ENCODE results near the gene PGM5. TPM values are rescaled to one million over a fixed set of nuclear protein-coding genes. Genes with fewer than 3 reads are reported as not detected.

The PGM5 gene
- total and polyA plus RNA-seq, 2 donors from 2014 or later: 16.3 to 53.1 TPM

GRCh38 chr9:68567565-68567964 is 211.2 kb downstream of the PGM5 start:
- H3K9ac ChIP-seq (ENCODE audit: low read length in 3 of 3): no peak overlapping the region
- H3K27me3 ChIP-seq (ENCODE audit: control insufficient read depth, insufficient read depth, low read length): no peaks in the 10 kb centered on the region
- no peaks in the 10 kb centered on the region for H3K9me3 ChIP-seq (ENCODE audit: control insufficient read depth in 2 of 3, insufficient read depth in 1 of 3, low read length in 3 of 3)
- no peak overlapping the region for H3K4me3 ChIP-seq (ENCODE audit: low read length in 3 of 3)
- peak in 2 of 5 donors; percentile 36 to 86 for DNase-seq
- intact Hi-C loops (cut with DNase I): no loop called here
- no peak for FAIRE-seq
- no peak for TF ChIP-seq CTCF (IDR thresholded peaks at IDR 0.05; ENCODE audit: borderline replicate concordance, extremely low read depth, insufficient read depth)
- no peaks in the 10 kb centered on the region for H3K36me3 ChIP-seq (ENCODE audit: control insufficient read depth in 2 of 3, insufficient read depth in 3 of 3, low read length in 3 of 3)
- H3K27ac ChIP-seq (ENCODE audit: low read depth in 2 of 2, low read length in 2 of 2): peak overlapping the region in 1 of 2 donors; percentile 37
- H3K4me1 ChIP-seq (ENCODE audit: control insufficient read depth in 2 of 3, insufficient read depth in 2 of 3, low read depth in 1 of 3, low read length in 3 of 3): peaks cover 0 to under 1% (median 0%) of the 10 kb centered on the region in 3 donors

GRCh38 chr9:68574150-68574549 is 217.7 kb downstream of the PGM5 start:
- DNase-seq: no peak
- no peak for FAIRE-seq
- H3K36me3 ChIP-seq (ENCODE audit: control insufficient read depth in 2 of 3, insufficient read depth in 3 of 3, low read length in 3 of 3): no peaks in the 10 kb centered on the region

GRCh38 chr9:68575817-68576216 is 219.4 kb downstream of the PGM5 start:
- H3K4me1 ChIP-seq (ENCODE audit: control insufficient read depth in 2 of 3, insufficient read depth in 2 of 3, low read depth in 1 of 3, low read length in 3 of 3): peaks cover 0 to 7% (median 0%) of the 10 kb centered on the region in 3 donors
- FAIRE-seq (no peak), DNase-seq (no peak)
- no peaks in the 10 kb centered on the region for H3K27me3 ChIP-seq (ENCODE audit: control insufficient read depth, insufficient read depth, low read length)
- no peaks in the 10 kb centered on the region for H3K9me3 ChIP-seq (ENCODE audit: control insufficient read depth in 2 of 3, insufficient read depth in 1 of 3, low read length in 3 of 3)
- H3K9ac ChIP-seq (ENCODE audit: low read length in 3 of 3): no peak overlapping the region
- H3K4me3 ChIP-seq (ENCODE audit: low read length in 3 of 3): no peak overlapping the region
- intact Hi-C loops (cut with DNase I): no loop called here
- H3K36me3 ChIP-seq (ENCODE audit: control insufficient read depth in 2 of 3, insufficient read depth in 3 of 3, low read length in 3 of 3): no peaks in the 10 kb centered on the region
- H3K27ac ChIP-seq (ENCODE audit: low read depth in 2 of 2, low read length in 2 of 2): peak overlapping the region in 1 of 2 donors; percentile 27
- no peak for TF ChIP-seq CTCF (IDR thresholded peaks at IDR 0.05; ENCODE audit: borderline replicate concordance, extremely low read depth, insufficient read depth)

More at GRCh38 chr9:68574150-68574549, 217.7 kb downstream of the PGM5 start:
- Histone ChIP-seq H3K27me3 (ENCODE audit: control insufficient read depth, insufficient read depth, low read length) (no peaks in the 10 kb centered on the region), H3K27ac (ENCODE audit: low read depth in 2 of 2, low read length in 2 of 2) (no peak overlapping the region), H3K9me3 (ENCODE audit: control insufficient read depth in 2 of 3, insufficient read depth in 1 of 3, low read length in 3 of 3) (no peaks in the 10 kb centered on the region), H3K9ac (ENCODE audit: low read length in 3 of 3) (no peak overlapping the region), H3K4me3 (ENCODE audit: low read length in 3 of 3) (no peak overlapping the region), H3K4me1 (ENCODE audit: control insufficient read depth in 2 of 3, insufficient read depth in 2 of 3, low read depth in 1 of 3, low read length in 3 of 3) (peaks cover 0 to 7% (median 0%) of the 10 kb centered on the region in 3 donors)
- intact Hi-C loops (cut with DNase I): no loop called here
- no peak for TF ChIP-seq CTCF (IDR thresholded peaks at IDR 0.05; ENCODE audit: borderline replicate concordance, extremely low read depth, insufficient read depth)

Measured in kidney (tissue), 14 donors.